Measurements from ENCODE around the gene NUP133.

GRCh38 chr1:229461032-229461668 lies 47.0 kb downstream of the NUP133 start:
- TF ChIP-seq CTCF (IDR thresholded peaks at IDR 0.05; ENCODE audit: insufficient read depth, low read length, poor library complexity, severe bottlenecking) (no peak), EZH2phosphoT487 (conservative IDR thresholded peaks at IDR 0.05; ENCODE audit: low read length) (no peak)
